WTC11 (cell line): ENCODE measurements around the gene LMBR1.

ENCODE experiments used
- CBFB ChIP-seq: sonication (generic); formaldehyde crosslinking; IDR thresholded peaks from 2 replicates; pipeline ENCODE4 v1.8.1; 2022; ENCODE audit warnings: mild to moderate bottlenecking, low read depth, missing genetic modification reagents
- CTCF ChIP-seq: fragments of 200-600 bp; IDR thresholded peaks from 2 replicates; pipeline ENCODE4 v1.8.0; 2022; ENCODE audit warnings: antibody characterized with exemption
- E2F4 ChIP-seq: sonication (generic); formaldehyde crosslinking; IDR thresholded peaks from 2 replicates; pipeline ENCODE4 v1.8.1; 2022; ENCODE audit warnings: low read depth, mild to moderate bottlenecking, moderate library complexity, missing genetic modification reagents, borderline replicate concordance
- ELF4 ChIP-seq: sonication (generic); formaldehyde crosslinking; IDR thresholded peaks from 2 replicates; pipeline ENCODE4 v1.8.1; 2022; ENCODE audit warnings: low read depth, mild to moderate bottlenecking, moderate library complexity, missing genetic modification reagents
- ESRRA ChIP-seq: sonication (generic); formaldehyde crosslinking; IDR thresholded peaks from 2 replicates; pipeline ENCODE4 v1.8.1; 2022; ENCODE audit warnings: mild to moderate bottlenecking, missing genetic modification reagents, borderline replicate concordance
- IRF1 ChIP-seq: sonication (generic); formaldehyde crosslinking; IDR thresholded peaks from 2 replicates; pipeline ENCODE4 v1.8.0; 2023; ENCODE audit warnings: missing genetic modification reagents
- JUN ChIP-seq: sonication (generic); formaldehyde crosslinking; IDR thresholded peaks from 2 replicates; pipeline ENCODE4 v1.8.0; 2023; ENCODE audit warnings: mild to moderate bottlenecking, missing genetic modification reagents
- PREB ChIP-seq: sonication (generic); formaldehyde crosslinking; IDR thresholded peaks from 2 replicates; pipeline ENCODE4 v1.8.1; 2022; ENCODE audit warnings: mild to moderate bottlenecking, missing genetic modification reagents, moderate library complexity, borderline replicate concordance
- TEAD4 ChIP-seq: sonication (generic); formaldehyde crosslinking; IDR thresholded peaks from 2 replicates; pipeline ENCODE4 v1.8.0; 2022; ENCODE audit warnings: mild to moderate bottlenecking, missing genetic modification reagents
- USF1 ChIP-seq: sonication (generic); formaldehyde crosslinking; IDR thresholded peaks from 2 replicates; pipeline ENCODE4 v1.8.0; 2022; ENCODE audit warnings: mild to moderate bottlenecking, missing genetic modification reagents
- ZNF263 ChIP-seq: sonication (generic); formaldehyde crosslinking; IDR thresholded peaks from 2 replicates; pipeline ENCODE4 v1.8.1; 2022; ENCODE audit warnings: low read depth, mild to moderate bottlenecking, moderate library complexity, missing genetic modification reagents
- TF ChIP-seq, protein P1 (sequence below): sonication (generic); formaldehyde crosslinking; IDR thresholded peaks from 2 replicates; pipeline ENCODE4 v1.8.1; 2023; ENCODE audit warnings: mild to moderate bottlenecking, missing genetic modification reagents
- TF ChIP-seq, protein P2 (sequence below): sonication (generic); formaldehyde crosslinking; IDR thresholded peaks from 2 replicates; pipeline ENCODE4 v1.8.1; 2023; ENCODE audit warnings: mild to moderate bottlenecking, missing genetic modification reagents, moderate library complexity
- TF ChIP-seq, protein P3 (sequence below): sonication (generic); formaldehyde crosslinking; IDR thresholded peaks from 2 replicates; pipeline ENCODE4 v1.8.1; 2022; ENCODE audit warnings: mild to moderate bottlenecking, moderate library complexity, missing genetic modification reagents

DNA sequence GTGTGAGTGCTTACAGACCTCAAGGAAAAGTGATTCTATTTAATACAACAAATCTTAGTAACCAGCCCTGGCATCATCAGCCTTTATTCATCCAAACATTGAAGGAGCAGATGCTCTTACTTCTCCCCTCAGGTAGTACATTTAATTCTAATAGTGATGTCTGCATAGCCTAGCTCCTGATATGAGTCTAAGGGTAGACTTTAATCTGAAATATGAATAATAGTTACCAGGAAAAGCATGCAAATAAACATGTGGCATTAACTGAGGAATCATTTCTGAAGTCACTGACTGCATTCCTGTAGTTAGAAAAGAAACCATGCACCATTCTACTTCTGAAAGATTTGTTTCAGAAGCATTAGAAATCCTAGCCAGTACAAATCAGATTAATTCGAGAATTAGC is 25.7 kb upstream of the LMBR1 start:
- no peak for TF ChIP-seq CTCF
- no peak for TF ChIP-seq ESRRA (CRISPR knock-in tag)
- TF ChIP-seq CBFB (CRISPR knock-in tag) = no peak
- no peak for TF ChIP-seq IRF1 (CRISPR knock-in tag)
- no peak for TF ChIP-seq PREB (CRISPR knock-in tag)
- no peak for TF ChIP-seq JUN (CRISPR knock-in tag)
- no peak for TF ChIP-seq ELF4 (CRISPR knock-in tag)
- TF ChIP-seq ZNF263 = no peak
- TF ChIP-seq, protein P1, sequence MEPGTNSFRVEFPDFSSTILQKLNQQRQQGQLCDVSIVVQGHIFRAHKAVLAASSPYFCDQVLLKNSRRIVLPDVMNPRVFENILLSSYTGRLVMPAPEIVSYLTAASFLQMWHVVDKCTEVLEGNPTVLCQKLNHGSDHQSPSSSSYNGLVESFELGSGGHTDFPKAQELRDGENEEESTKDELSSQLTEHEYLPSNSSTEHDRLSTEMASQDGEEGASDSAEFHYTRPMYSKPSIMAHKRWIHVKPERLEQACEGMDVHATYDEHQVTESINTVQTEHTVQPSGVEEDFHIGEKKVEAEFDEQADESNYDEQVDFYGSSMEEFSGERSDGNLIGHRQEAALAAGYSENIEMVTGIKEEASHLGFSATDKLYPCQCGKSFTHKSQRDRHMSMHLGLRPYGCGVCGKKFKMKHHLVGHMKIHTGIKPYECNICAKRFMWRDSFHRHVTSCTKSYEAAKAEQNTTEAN (CRISPR knock-in tag) = no peak
- TF ChIP-seq, protein P2, sequence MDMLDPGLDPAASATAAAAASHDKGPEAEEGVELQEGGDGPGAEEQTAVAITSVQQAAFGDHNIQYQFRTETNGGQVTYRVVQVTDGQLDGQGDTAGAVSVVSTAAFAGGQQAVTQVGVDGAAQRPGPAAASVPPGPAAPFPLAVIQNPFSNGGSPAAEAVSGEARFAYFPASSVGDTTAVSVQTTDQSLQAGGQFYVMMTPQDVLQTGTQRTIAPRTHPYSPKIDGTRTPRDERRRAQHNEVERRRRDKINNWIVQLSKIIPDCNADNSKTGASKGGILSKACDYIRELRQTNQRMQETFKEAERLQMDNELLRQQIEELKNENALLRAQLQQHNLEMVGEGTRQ = no peak
- TF ChIP-seq E2F4 (CRISPR knock-in tag) = no peak
- TF ChIP-seq TEAD4 = no peak
- TF ChIP-seq, protein P3, sequence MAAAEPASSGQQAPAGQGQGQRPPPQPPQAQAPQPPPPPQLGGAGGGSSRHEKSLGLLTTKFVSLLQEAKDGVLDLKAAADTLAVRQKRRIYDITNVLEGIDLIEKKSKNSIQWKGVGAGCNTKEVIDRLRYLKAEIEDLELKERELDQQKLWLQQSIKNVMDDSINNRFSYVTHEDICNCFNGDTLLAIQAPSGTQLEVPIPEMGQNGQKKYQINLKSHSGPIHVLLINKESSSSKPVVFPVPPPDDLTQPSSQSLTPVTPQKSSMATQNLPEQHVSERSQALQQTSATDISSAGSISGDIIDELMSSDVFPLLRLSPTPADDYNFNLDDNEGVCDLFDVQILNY = no peak
- no peak for TF ChIP-seq USF1 (CRISPR knock-in tag)
